ENCODE data around the gene OR2H2.

The OR2H2 gene

GRCh38 chr6:29631209-29631810, 46.4 kb downstream of the OR2H2 start:
- TF ChIP-seq CTCF (IDR thresholded peaks at IDR 0.05; ENCODE audit: control extremely low read depth, extremely low read depth, low read depth, missing control alignments): no peak
- ChIA-PET POLR2A (no interaction called here), CTCF (interaction anchor here (0.9 to 1.8 kb wide), 2 partner anchors 16 to 22 kb away, joined by 3 to 8 read pairs; no protein-coding TSS in a partner anchor)
- DNase-seq (ENCODE audit: extremely low spot score): no peak

- TF ChIP-seq CTCF (IDR thresholded peaks at IDR 0.05; ENCODE audit: control extremely low read depth, extremely low read depth, low read depth, missing control alignments): no peak
- POLR2A ChIA-PET: interaction anchor here (0.6 kb wide), 1 partner anchor 117 kb away, joined by 6 read pairs; no protein-coding TSS in a partner anchor
- peak; percentile 67 for DNase-seq (ENCODE audit: extremely low spot score)
Measured at GRCh38 chr6:29631860-29632731, 47.2 kb downstream of the OR2H2 start.

GRCh38 chr6:29632789-29633533, 48.0 kb downstream of the OR2H2 start, which contains the start of gene GABBR1:
Gene GABBR1 (minus strand): TSS chr6:29633183. CDS start chr6:29632385, 798 bp downstream.
- no peak for TF ChIP-seq CTCF (IDR thresholded peaks at IDR 0.05; ENCODE audit: control extremely low read depth, extremely low read depth, low read depth, missing control alignments)
- CTCF ChIA-PET: interaction anchor here (1.0 to 2.6 kb wide), 4 partner anchors 11 to 21 kb away, joined by 3 to 17 read pairs (median 9); no protein-coding TSS in a partner anchor
- peak; percentile 93 for DNase-seq (ENCODE audit: extremely low spot score)
- POLR2A ChIA-PET: interaction anchor here (0.6 kb wide), 1 partner anchor 116 kb away, joined by 6 read pairs; no protein-coding TSS in a partner anchor

More at GRCh38 chr6:29631860-29632731, 47.2 kb downstream of the OR2H2 start:
- CTCF ChIA-PET: interaction anchor here (0.9 to 2.6 kb wide), 4 partner anchors 15 to 22 kb away, joined by 3 to 17 read pairs (median 9); no protein-coding TSS in a partner anchor

GRCh38 chr6:29633534-29633905, 48.6 kb downstream of the OR2H2 start:
- no peak for DNase-seq (ENCODE audit: extremely low spot score)
- ChIA-PET CTCF (interaction anchor here (1.0 to 2.6 kb wide), 4 partner anchors 11 to 21 kb away, joined by 3 to 17 read pairs (median 9); no protein-coding TSS in a partner anchor), POLR2A (no interaction called here)
- no peak for TF ChIP-seq CTCF (IDR thresholded peaks at IDR 0.05; ENCODE audit: control extremely low read depth, extremely low read depth, low read depth, missing control alignments)

- ChIA-PET CTCF (interaction anchor here (1.2 to 6.7 kb wide), 4 partner anchors 9 to 18 kb away, joined by 3 to 98 read pairs (median 4); no protein-coding TSS in a partner anchor), POLR2A (no interaction called here)
- no peak for TF ChIP-seq CTCF (IDR thresholded peaks at IDR 0.05; ENCODE audit: control extremely low read depth, extremely low read depth, low read depth, missing control alignments)
- no peak for DNase-seq (ENCODE audit: extremely low spot score)
Measured at GRCh38 chr6:29637247-29637646, 52.3 kb downstream of the OR2H2 start.
